Measurements from ENCODE around the gene GPSM1.
"Not testable (repeated sequence)": the region's sequence is repeated elsewhere in the genome, so short reads cannot be mapped to it uniquely, and the experiment has no call there.

GPSM1 gene

GRCh38 chr9:136347472-136348256 is 20.3 kb downstream of the GPSM1 start:
- DNase-seq, result no peak

- DNase-seq, result no peak
Measured at GRCh38 chr9:136348691-136349090, 21.4 kb downstream of the GPSM1 start.

- no peak for DNase-seq
Measured at GRCh38 chr9:136349546-136349945, 22.2 kb downstream of the GPSM1 start.

GRCh38 chr9:136351252-136351800 is 24.0 kb downstream of the GPSM1 start:
- DNase-seq, result no peak

- not testable (repeated sequence) for DNase-seq
Measured at GRCh38 chr9:136351868-136352267, 24.5 kb downstream of the GPSM1 start.

- no peak for DNase-seq
Measured at GRCh38 chr9:136352682-136353081, 25.3 kb downstream of the GPSM1 start.

GRCh38 chr9:136353088-136353487 is 25.7 kb downstream of the GPSM1 start:
- DNase-seq, result no peak

GRCh38 chr9:136353757-136354488 is 26.6 kb downstream of the GPSM1 start:
- DNase-seq, result no peak

- no peak for DNase-seq
Measured at GRCh38 chr9:136354592-136355085, 27.3 kb downstream of the GPSM1 start.

- DNase-seq, result no peak
Measured at GRCh38 chr9:136355616-136356557, 28.5 kb downstream of the GPSM1 start.

GRCh38 chr9:136357202-136357725 is 29.9 kb downstream of the GPSM1 start:
- DNase-seq, result no peak

GRCh38 chr9:136358016-136358415 is 30.7 kb downstream of the GPSM1 start:
- DNase-seq, result no peak

GRCh38 chr9:136358888-136359287 is 31.5 kb downstream of the GPSM1 start:
- no peak for DNase-seq

- no peak for DNase-seq
Measured at GRCh38 chr9:136359774-136360718, 32.7 kb downstream of the GPSM1 start.

GRCh38 chr9:136361047-136361753 is 33.9 kb downstream of the GPSM1 start:
- no peak for DNase-seq

- no peak for DNase-seq
Measured at GRCh38 chr9:136361754-136362449, 34.6 kb downstream of the GPSM1 start.

GRCh38 chr9:136362450-136362784 is 35.1 kb downstream of the GPSM1 start:
- DNase-seq, result no peak

GRCh38 chr9:136363106-136363948 is 36.0 kb downstream of the GPSM1 start, which contains the start of gene DNLZ:
DNLZ (minus strand) TSS chr9:136363744; CDS start chr9:136363714, 30 bp downstream.
- peak; percentile 90 for DNase-seq
